ENCODE results near the gene ANP32A.

GRCh38 chr15:68749365-68749764 lies 71.3 kb downstream of the ANP32A start:
- no peak for TF ChIP-seq CTCF (IDR thresholded peaks at IDR 0.05 in 2 of 3, conservative IDR thresholded peaks at IDR 0.05 in 1 of 3; ENCODE audit: borderline replicate concordance in 1 of 3, insufficient read depth in 1 of 3, low read depth in 2 of 3, low read length in 2 of 3)
- TF ChIP-seq SRF (IDR thresholded peaks at IDR 0.05; ENCODE audit: low read depth), result no peak
- no peak for TF ChIP-seq RAD21 (IDR thresholded peaks at IDR 0.05; ENCODE audit: low read depth)
- no peak for TF ChIP-seq POLR2A (IDR thresholded peaks at IDR 0.05; ENCODE audit: borderline replicate concordance, extremely low read depth, insufficient read depth, insufficient read length)
- TF ChIP-seq MAX (IDR thresholded peaks at IDR 0.05), result no peak
- TF ChIP-seq EZH2phosphoT487 (IDR thresholded peaks at IDR 0.05; ENCODE audit: borderline replicate concordance), result no peak
- no peak for TF ChIP-seq POLR2AphosphoS5 (IDR thresholded peaks at IDR 0.05; ENCODE audit: low read depth, low read length)
- TF ChIP-seq EZH2 (IDR thresholded peaks at IDR 0.05), result no peak
- TF ChIP-seq REST (IDR thresholded peaks at IDR 0.05; ENCODE audit: low read depth), result no peak
